Suprapubic skin (tissue), 4 donors: ENCODE data around the gene DPEP3. TPM values are rescaled to one million over a fixed set of nuclear protein-coding genes. Genes with fewer than 3 reads are reported as not detected.
"Not testable (repeated sequence)": the region's sequence is repeated elsewhere in the genome, so short reads cannot be mapped to it uniquely, and the experiment has no call there.

Experiments
- DNase-seq, 2 donors: peaks; one replicate each; pipeline ENCODE4 v3.0.0-alpha.2; 2019; ENCODE audit warnings: low spot score in 2 of 2
- H3K27ac ChIP-seq: fragments of 200-600 bp; sonication (generic); one replicate; pipeline ENCODE4 v1.5.1; 2019
- H3K27me3 ChIP-seq: fragments of 200-600 bp; sonication (generic); one replicate; pipeline ENCODE4 v1.5.1; 2019
- H3K36me3 ChIP-seq: fragments of 200-600 bp; sonication (generic); one replicate; pipeline ENCODE4 v1.5.1; 2019
- H3K4me1 ChIP-seq: fragments of 200-600 bp; sonication (generic); one replicate; pipeline ENCODE4 v1.5.1; 2019
- H3K4me3 ChIP-seq: fragments of 200-600 bp; sonication (generic); one replicate; pipeline ENCODE4 v1.5.1; 2019; ENCODE audit warnings: mild to moderate bottlenecking
- H3K9me3 ChIP-seq: fragments of 200-600 bp; sonication (generic); one replicate; pipeline ENCODE4 v1.5.1; 2019
- EP300 ChIP-seq: sonication (generic); formaldehyde crosslinking; IDR thresholded peaks from one replicate; pipeline ENCODE4 v1.6.1; 2017; ENCODE audit warnings: antibody characterized with exemption
- POLR2A ChIP-seq, 2 donors: fragments of 450-650 bp; IDR thresholded peaks; one replicate each; pipeline ENCODE4 v1.6.1; 2017; ENCODE audit warnings: antibody characterized with exemption in 2 of 2, mild to moderate bottlenecking in 2 of 2, moderate library complexity in 2 of 2
- POLR2AphosphoS5 ChIP-seq, 3 donors: sonication (generic); formaldehyde crosslinking; IDR thresholded peaks; one replicate each; pipeline ENCODE4 v1.6.1; 2017; ENCODE audit warnings: antibody characterized with exemption in 3 of 3
- WGBS: methylation state at CpG from one replicate; pipeline ENCODE4 v1.1.5; 2018; 5-methylcytosine and 5-hydroxymethylcytosine counted together
- total RNA-seq, 4 donors: library from RNA; depleted of rRNA; stranded (reverse); fragments of >200 nt; gene quantifications; one replicate each; pipeline ENCODE4 v1.1.0, GENCODE V29; 2016
- TF ChIP-seq, protein P1 (sequence below), 2 donors: fragments of 200-600 bp in 1 of 2; fragments of 450-650 bp in 1 of 2; sonication (generic) in 1 of 2; IDR thresholded peaks; one replicate each; pipeline ENCODE4 v1.5.1; 2016 to 2019; ENCODE audit warnings: antibody characterized with exemption in 2 of 2, mild to moderate bottlenecking in 1 of 2, moderate library complexity in 1 of 2

Gene DPEP3
- total RNA-seq, 4 donors from 2014 or later: not detected

GRCh38 chr16:68005786-68006286 lies 25.5 kb upstream of the DPEP3 start:
- 32% methylated on average over 6 of the region's 6 CpGs for WGBS
- H3K36me3 ChIP-seq: no peaks in the 10 kb centered on the region
- peak in 1 of 2 donors; percentile 4 for TF ChIP-seq POLR2A (IDR thresholded peaks at IDR 0.05)
- no peak for TF ChIP-seq POLR2AphosphoS5 (IDR thresholded peaks at IDR 0.05)
- DNase-seq: no peak
- no peaks in the 10 kb centered on the region for H3K27me3 ChIP-seq
- H3K4me3 ChIP-seq: no peak overlapping the region
- H3K9me3 ChIP-seq: no peaks in the 10 kb centered on the region
- peaks cover 22% of the 10 kb centered on the region for H3K4me1 ChIP-seq
- H3K27ac ChIP-seq: peak overlapping the region; percentile 78

- DNase-seq: no peak
- no peak overlapping the region for H3K4me3 ChIP-seq
- no peaks in the 10 kb centered on the region for H3K9me3 ChIP-seq
- no peaks in the 10 kb centered on the region for H3K36me3 ChIP-seq
- peaks cover 22% of the 10 kb centered on the region for H3K4me1 ChIP-seq
- peak overlapping the region; percentile 78 for H3K27ac ChIP-seq
- no peaks in the 10 kb centered on the region for H3K27me3 ChIP-seq
- WGBS: 83% methylated on average over 9 of the region's 9 CpGs
- TF ChIP-seq POLR2A (IDR thresholded peaks at IDR 0.05) (no peak), EP300 (no peak), POLR2AphosphoS5 (IDR thresholded peaks at IDR 0.05) (no peak)
- TF ChIP-seq, protein P1, sequence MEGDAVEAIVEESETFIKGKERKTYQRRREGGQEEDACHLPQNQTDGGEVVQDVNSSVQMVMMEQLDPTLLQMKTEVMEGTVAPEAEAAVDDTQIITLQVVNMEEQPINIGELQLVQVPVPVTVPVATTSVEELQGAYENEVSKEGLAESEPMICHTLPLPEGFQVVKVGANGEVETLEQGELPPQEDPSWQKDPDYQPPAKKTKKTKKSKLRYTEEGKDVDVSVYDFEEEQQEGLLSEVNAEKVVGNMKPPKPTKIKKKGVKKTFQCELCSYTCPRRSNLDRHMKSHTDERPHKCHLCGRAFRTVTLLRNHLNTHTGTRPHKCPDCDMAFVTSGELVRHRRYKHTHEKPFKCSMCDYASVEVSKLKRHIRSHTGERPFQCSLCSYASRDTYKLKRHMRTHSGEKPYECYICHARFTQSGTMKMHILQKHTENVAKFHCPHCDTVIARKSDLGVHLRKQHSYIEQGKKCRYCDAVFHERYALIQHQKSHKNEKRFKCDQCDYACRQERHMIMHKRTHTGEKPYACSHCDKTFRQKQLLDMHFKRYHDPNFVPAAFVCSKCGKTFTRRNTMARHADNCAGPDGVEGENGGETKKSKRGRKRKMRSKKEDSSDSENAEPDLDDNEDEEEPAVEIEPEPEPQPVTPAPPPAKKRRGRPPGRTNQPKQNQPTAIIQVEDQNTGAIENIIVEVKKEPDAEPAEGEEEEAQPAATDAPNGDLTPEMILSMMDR (IDR thresholded peaks at IDR 0.05): no peak
These were observed 24.9 kb upstream of the DPEP3 start for GRCh38 chr16:68005211-68005610.

DNA sequence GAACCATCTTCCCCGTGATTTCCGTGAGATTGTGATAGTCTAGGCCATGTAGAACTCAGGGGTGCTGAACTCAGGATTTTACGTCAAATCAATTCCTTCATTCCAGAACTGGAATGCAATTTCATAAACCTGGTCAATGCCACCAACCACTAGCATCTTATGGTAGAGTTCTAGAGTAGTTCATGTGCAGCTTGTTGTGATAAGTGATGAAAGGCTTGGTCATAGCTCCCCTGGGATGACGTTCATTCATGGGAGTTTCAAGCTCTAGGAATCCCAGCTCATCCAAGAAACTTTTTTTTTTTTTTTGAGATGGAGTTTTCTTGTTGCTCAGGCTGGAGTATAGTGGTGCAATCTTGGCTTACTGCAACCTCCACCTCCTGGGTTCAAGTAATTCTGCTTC lies 22.7 kb upstream of the DPEP3 start:
- Histone ChIP-seq H3K9me3 (no peaks in the 10 kb centered on the region), H3K27ac (no peak overlapping the region), H3K36me3 (no peaks in the 10 kb centered on the region), H3K27me3 (no peaks in the 10 kb centered on the region), H3K4me3 (no peak overlapping the region), H3K4me1 (peaks cover 22% of the 10 kb centered on the region)
- 85% methylated on average over 4 of the region's 4 CpGs for WGBS
- no peak for TF ChIP-seq POLR2AphosphoS5 (IDR thresholded peaks at IDR 0.05)
- DNase-seq: no peak

GRCh38 chr16:68000450-68000849 lies 20.2 kb upstream of the DPEP3 start:
- no peaks in the 10 kb centered on the region for H3K9me3 ChIP-seq
- DNase-seq: no peak
- WGBS: 45% methylated on average over 3 of the region's 3 CpGs
- peak overlapping the region; percentile 39 for H3K27ac ChIP-seq
- peaks cover 10% of the 10 kb centered on the region for H3K4me1 ChIP-seq
- no peak overlapping the region for H3K4me3 ChIP-seq
- TF ChIP-seq EP300 (no peak), POLR2A (IDR thresholded peaks at IDR 0.05) (no peak), POLR2AphosphoS5 (IDR thresholded peaks at IDR 0.05) (no peak)
- no peaks in the 10 kb centered on the region for H3K27me3 ChIP-seq
- no peaks in the 10 kb centered on the region for H3K36me3 ChIP-seq

DNA sequence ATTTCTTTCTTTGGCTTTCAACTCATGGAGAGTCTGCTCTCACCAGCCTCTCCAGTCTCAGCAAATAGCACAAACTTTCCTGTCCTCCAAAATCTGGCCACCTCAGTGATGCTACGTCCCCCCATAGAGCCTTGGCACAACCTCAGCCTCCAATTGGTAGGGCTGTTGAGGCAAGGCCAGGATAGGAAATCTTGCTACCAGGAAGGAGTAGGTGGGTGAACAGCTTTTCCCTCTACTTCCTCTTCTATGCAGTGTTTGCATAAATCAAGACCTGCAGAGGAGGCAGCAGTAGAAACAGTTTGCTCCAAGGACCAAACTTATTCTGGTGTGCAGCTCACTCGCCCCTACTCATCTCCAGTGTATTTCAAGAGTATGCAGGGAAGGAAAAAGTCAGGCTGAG lies 19.7 kb upstream of the DPEP3 start:
- no peaks in the 10 kb centered on the region for H3K9me3 ChIP-seq
- 53% methylated on average over 1 of the region's 2 CpGs for WGBS
- no peak for DNase-seq
- H3K27ac ChIP-seq: peak overlapping the region; percentile 39
- no peak overlapping the region for H3K4me3 ChIP-seq
- no peaks in the 10 kb centered on the region for H3K36me3 ChIP-seq
- no peaks in the 10 kb centered on the region for H3K27me3 ChIP-seq
- TF ChIP-seq POLR2A (IDR thresholded peaks at IDR 0.05): no peak
- no peak for TF ChIP-seq POLR2AphosphoS5 (IDR thresholded peaks at IDR 0.05)
- TF ChIP-seq EP300: no peak
- TF ChIP-seq, protein P1 (IDR thresholded peaks at IDR 0.05): no peak
- peaks cover 5% of the 10 kb centered on the region for H3K4me1 ChIP-seq

DNA sequence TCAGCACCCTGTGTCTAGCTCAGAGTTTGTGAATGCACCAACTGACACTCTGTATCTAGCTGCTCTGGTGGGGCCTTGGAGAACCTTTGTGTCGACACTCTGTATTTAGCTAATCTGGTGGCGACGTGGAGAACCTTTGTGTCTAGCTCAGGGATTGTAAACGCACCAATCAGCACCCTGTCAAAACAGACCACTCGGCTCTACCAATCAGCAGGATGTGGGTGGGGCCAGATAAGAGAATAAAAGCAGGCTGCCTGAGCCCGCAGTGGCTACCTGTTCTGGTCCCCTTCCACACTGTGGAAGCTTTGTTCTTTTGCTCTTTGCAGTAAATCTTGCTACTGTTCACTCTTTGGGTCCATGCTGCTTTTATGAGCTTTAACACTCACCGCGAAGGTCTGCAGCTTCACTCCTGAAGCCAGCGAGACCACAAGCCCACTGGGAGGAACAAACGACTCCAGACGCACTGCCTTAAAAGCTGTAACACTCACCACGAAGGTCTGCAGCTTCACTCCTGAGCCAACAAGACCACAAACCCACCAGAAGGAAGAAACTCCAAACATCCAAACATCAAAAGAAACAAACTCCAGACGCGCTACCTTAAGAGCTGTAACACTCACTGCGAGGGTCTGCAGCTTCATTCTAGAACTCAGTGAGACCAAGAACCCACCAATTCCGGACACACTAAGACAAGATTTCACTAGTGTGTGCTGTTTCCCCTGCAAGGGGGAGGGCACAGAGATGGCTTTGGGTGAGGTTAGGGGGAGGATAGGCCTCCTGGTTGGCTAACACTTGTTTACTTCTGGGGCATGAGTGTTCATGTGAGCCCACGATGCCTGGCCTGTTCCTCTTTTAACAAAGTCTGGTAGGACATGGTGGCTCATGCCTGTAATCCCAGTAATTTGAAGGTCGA lies 18.7 kb upstream of the DPEP3 start, which contains the start of gene DPEP2:
TSS of gene DPEP2 (minus strand) at position 706 of the 910 bp plus-strand sequence. CDS start 6,272 bp downstream, outside the sequence.
- peak within 1 kb of the TSS; percentile 39 for H3K27ac ChIP-seq
- H3K9me3 ChIP-seq, H3K4me1 ChIP-seq, H3K4me3 ChIP-seq, DNase-seq, H3K27me3 ChIP-seq, H3K36me3 ChIP-seq: not testable (repeated sequence)
- 70% methylated on average over 17 of the region's 18 CpGs for WGBS

GRCh38 chr16:67998231-67998778 lies 18.0 kb upstream of the DPEP3 start:
- H3K27me3 ChIP-seq, H3K4me3 ChIP-seq, H3K4me1 ChIP-seq, H3K27ac ChIP-seq, DNase-seq, H3K36me3 ChIP-seq, H3K9me3 ChIP-seq: not testable (repeated sequence)
- WGBS: 100% methylated on average over 1 of the region's 36 CpGs
